ENCODE measurements around the gene DPP8. TPM values are rescaled to one million over a fixed set of nuclear protein-coding genes. Genes with fewer than 3 reads are reported as not detected.

The DPP8 gene
- total RNA-seq, 1 experiment from 2014 or later, result 29.6 TPM

GRCh38 chr15:65405791-65406423, 111.6 kb downstream of the DPP8 start:
- ChIA-PET CTCF (no interaction called here), POLR2A (ENCODE audit: low non-redundant PET) (interaction anchor here (0.9 kb wide), 1 partner anchor 482 kb away, joined by 3 read pairs; no protein-coding TSS in a partner anchor)
- TF ChIP-seq CTCF (conservative IDR thresholded peaks at IDR 0.05; ENCODE audit: low read depth, low read length) (no peak), EZH2 (IDR thresholded peaks at IDR 0.05; ENCODE audit: borderline replicate concordance, low read depth, low read length, poor library complexity, severe bottlenecking) (no peak)
- no peaks in the 10 kb centered on the region for H3K9me3 ChIP-seq (ENCODE audit: low read depth, low read length, poor library complexity, severe bottlenecking)
- H3K4me1 ChIP-seq (ENCODE audit: insufficient read depth, low read length, poor library complexity, severe bottlenecking), result peaks cover 14% of the 10 kb centered on the region
- no peaks in the 10 kb centered on the region for H3K27me3 ChIP-seq (replicated peaks; ENCODE audit: insufficient read depth, low read depth, low read length, poor library complexity)
- H3K36me3 ChIP-seq (ENCODE audit: insufficient read depth, low read length, poor library complexity, severe bottlenecking), result no peaks in the 10 kb centered on the region
- H3K4me3 ChIP-seq (ENCODE audit: low read depth, low read length, poor library complexity, severe bottlenecking), result no peak overlapping the region
- BruUV-seq (replicated peaks), result no TSS peak
- DNase-seq (ENCODE audit: low spot score), result no peak
- intact Hi-C loops (cut with micrococcal nuclease; ENCODE audit: unreplicated experiment), result no loop called here
- H3K27ac ChIP-seq (ENCODE audit: low read depth, low read length, poor library complexity, severe bottlenecking), result no peak overlapping the region

GRCh38 chr15:65404186-65404872, 113.2 kb downstream of the DPP8 start:
- DNase-seq (ENCODE audit: low spot score), result no peak
- ChIA-PET POLR2A (ENCODE audit: low non-redundant PET) (interaction anchor here (0.6 kb wide), 1 partner anchor 17 kb away, joined by 5 read pairs; no protein-coding TSS in a partner anchor), CTCF (no interaction called here)
- no peak for TF ChIP-seq EZH2 (IDR thresholded peaks at IDR 0.05; ENCODE audit: borderline replicate concordance, low read depth, low read length, poor library complexity, severe bottlenecking)
- TF ChIP-seq CTCF (conservative IDR thresholded peaks at IDR 0.05; ENCODE audit: low read depth, low read length), result no peak
- no peaks in the 10 kb centered on the region for H3K27me3 ChIP-seq (replicated peaks; ENCODE audit: insufficient read depth, low read depth, low read length, poor library complexity)
- intact Hi-C loops (cut with micrococcal nuclease; ENCODE audit: unreplicated experiment), result loop anchor here (5.0 kb wide), 1 partner anchor 87 kb away; no protein-coding TSS in a partner anchor
- H3K27ac ChIP-seq (ENCODE audit: low read depth, low read length, poor library complexity, severe bottlenecking), result no peak overlapping the region
- H3K36me3 ChIP-seq (ENCODE audit: insufficient read depth, low read length, poor library complexity, severe bottlenecking), result no peaks in the 10 kb centered on the region
- H3K4me1 ChIP-seq (ENCODE audit: insufficient read depth, low read length, poor library complexity, severe bottlenecking), result peaks cover 16% of the 10 kb centered on the region
- BruUV-seq (replicated peaks), result no TSS peak
- no peak overlapping the region for H3K4me3 ChIP-seq (ENCODE audit: low read depth, low read length, poor library complexity, severe bottlenecking)
- no peaks in the 10 kb centered on the region for H3K9me3 ChIP-seq (ENCODE audit: low read depth, low read length, poor library complexity, severe bottlenecking)

GRCh38 chr15:65402961-65403360, 114.5 kb downstream of the DPP8 start:
- ChIA-PET POLR2A (ENCODE audit: low non-redundant PET) (no interaction called here), CTCF (no interaction called here)
- Histone ChIP-seq H3K4me1 (ENCODE audit: insufficient read depth, low read length, poor library complexity, severe bottlenecking) (peaks cover 9% of the 10 kb centered on the region), H3K4me3 (ENCODE audit: low read depth, low read length, poor library complexity, severe bottlenecking) (no peak overlapping the region), H3K27ac (ENCODE audit: low read depth, low read length, poor library complexity, severe bottlenecking) (no peak overlapping the region), H3K27me3 (replicated peaks; ENCODE audit: insufficient read depth, low read depth, low read length, poor library complexity) (no peaks in the 10 kb centered on the region), H3K9me3 (ENCODE audit: low read depth, low read length, poor library complexity, severe bottlenecking) (no peaks in the 10 kb centered on the region), H3K36me3 (ENCODE audit: insufficient read depth, low read length, poor library complexity, severe bottlenecking) (no peaks in the 10 kb centered on the region)
- BruUV-seq (replicated peaks), result no TSS peak
- DNase-seq (ENCODE audit: low spot score), result no peak
- intact Hi-C loops (cut with micrococcal nuclease; ENCODE audit: unreplicated experiment), result loop anchor here (5.0 kb wide), 1 partner anchor 86 kb away; no protein-coding TSS in a partner anchor
- TF ChIP-seq CTCF (conservative IDR thresholded peaks at IDR 0.05; ENCODE audit: low read depth, low read length) (no peak), EZH2 (IDR thresholded peaks at IDR 0.05; ENCODE audit: borderline replicate concordance, low read depth, low read length, poor library complexity, severe bottlenecking) (no peak)
